ENCODE results near the gene MEI1.
"Not testable (repeated sequence)": the region's sequence is repeated elsewhere in the genome, so short reads cannot be mapped to it uniquely, and the experiment has no call there.

The MEI1 gene

DNA sequence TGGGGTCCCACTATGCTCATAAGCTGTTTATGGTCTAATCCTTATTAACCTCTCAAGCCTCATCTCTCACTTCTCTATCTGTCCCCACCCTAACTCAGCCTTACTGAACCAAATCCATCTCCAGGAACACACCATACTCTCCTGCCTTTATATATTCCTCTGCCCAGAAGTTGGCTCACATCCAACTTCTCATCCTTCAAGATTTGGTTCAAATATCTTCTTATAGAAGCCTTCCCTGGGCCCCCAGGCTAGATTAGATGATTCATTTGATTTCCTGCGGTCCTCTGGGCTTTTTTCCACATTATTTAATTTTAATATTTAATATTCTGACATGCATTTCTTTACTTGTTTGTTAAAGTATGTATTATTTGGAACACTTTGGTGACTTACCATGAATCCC, 23.2 kb downstream of the MEI1 start:
- Histone ChIP-seq H3K36me3 (ENCODE audit: control insufficient read depth, insufficient read depth, low read length) (no peaks in the 10 kb centered on the region), H3K27me3 (ENCODE audit: control insufficient read depth, insufficient read depth, low read length) (no peaks in the 10 kb centered on the region), H3K9me3 (ENCODE audit: control insufficient read depth, insufficient read depth, low read length) (no peaks in the 10 kb centered on the region), H3K4me3 (ENCODE audit: low read depth, low read length) (no peak overlapping the region), H3K4me1 (ENCODE audit: control insufficient read depth, insufficient read depth, low read length) (no peaks in the 10 kb centered on the region), H3K9ac (ENCODE audit: low read depth, low read length) (no peak overlapping the region)

DNA sequence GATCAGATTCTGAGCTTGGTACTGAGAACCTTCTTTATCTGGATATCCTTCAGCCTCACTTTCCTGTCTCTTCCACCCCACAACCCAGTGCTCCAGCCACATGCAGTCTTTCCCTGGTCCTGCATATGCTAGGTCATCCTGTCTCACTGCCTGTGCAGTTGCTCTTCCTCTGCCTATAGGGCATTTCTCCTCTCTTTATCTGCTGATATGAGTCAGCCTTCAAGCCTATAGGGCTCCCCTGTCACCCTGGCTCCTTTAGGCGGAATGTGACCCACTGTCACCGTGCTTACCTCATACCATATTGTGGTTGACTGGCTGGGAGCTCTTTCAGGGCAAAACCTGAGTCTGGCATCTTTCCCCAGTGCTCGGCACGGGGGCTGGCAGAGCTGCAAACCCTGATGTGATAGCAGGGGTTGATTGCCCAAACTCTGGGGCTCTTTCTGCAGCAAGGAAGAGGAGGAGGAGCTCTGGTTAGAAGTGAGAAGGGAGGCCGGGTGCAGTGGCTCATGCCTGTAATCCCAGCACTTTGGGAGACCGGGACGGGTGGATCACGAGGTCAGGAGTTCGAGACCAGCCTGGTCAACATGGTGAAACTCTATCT, 26.3 kb downstream of the MEI1 start:
- H3K36me3 ChIP-seq (ENCODE audit: control insufficient read depth, insufficient read depth, low read length): no peaks in the 10 kb centered on the region
- H3K27me3 ChIP-seq (ENCODE audit: control insufficient read depth, insufficient read depth, low read length): no peaks in the 10 kb centered on the region
- H3K4me1 ChIP-seq (ENCODE audit: control insufficient read depth, insufficient read depth, low read length): no peaks in the 10 kb centered on the region
- no peak overlapping the region for H3K9ac ChIP-seq (ENCODE audit: low read depth, low read length)
- no peak overlapping the region for H3K4me3 ChIP-seq (ENCODE audit: low read depth, low read length)
- H3K9me3 ChIP-seq (ENCODE audit: control insufficient read depth, insufficient read depth, low read length): no peaks in the 10 kb centered on the region

DNA sequence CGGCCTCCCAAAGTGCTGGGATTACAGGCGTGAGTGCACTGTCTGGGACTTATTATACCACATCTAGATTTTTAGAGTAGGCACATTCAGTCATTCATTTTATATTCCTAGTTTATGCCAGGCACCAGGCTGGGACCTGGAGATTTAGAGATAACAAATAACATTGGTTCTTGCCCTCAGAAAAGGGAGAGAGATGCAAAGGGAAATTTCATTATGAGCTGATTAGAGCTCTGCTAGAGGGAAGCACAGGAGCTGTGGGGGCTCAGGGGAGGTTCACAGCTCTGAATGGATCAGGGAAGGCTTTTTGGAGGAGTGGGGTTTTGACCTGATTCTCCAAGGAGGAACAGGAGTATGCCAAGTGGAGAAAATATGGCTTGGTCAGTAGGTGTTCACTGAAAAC, 32.3 kb downstream of the MEI1 start:
- Histone ChIP-seq H3K27me3 (ENCODE audit: control insufficient read depth, insufficient read depth, low read length) (no peaks in the 10 kb centered on the region), H3K36me3 (ENCODE audit: control insufficient read depth, insufficient read depth, low read length) (no peaks in the 10 kb centered on the region), H3K4me3 (ENCODE audit: low read depth, low read length) (no peak overlapping the region), H3K9ac (ENCODE audit: low read depth, low read length) (no peak overlapping the region), H3K9me3 (ENCODE audit: control insufficient read depth, insufficient read depth, low read length) (no peaks in the 10 kb centered on the region), H3K4me1 (ENCODE audit: control insufficient read depth, insufficient read depth, low read length) (no peaks in the 10 kb centered on the region)

DNA sequence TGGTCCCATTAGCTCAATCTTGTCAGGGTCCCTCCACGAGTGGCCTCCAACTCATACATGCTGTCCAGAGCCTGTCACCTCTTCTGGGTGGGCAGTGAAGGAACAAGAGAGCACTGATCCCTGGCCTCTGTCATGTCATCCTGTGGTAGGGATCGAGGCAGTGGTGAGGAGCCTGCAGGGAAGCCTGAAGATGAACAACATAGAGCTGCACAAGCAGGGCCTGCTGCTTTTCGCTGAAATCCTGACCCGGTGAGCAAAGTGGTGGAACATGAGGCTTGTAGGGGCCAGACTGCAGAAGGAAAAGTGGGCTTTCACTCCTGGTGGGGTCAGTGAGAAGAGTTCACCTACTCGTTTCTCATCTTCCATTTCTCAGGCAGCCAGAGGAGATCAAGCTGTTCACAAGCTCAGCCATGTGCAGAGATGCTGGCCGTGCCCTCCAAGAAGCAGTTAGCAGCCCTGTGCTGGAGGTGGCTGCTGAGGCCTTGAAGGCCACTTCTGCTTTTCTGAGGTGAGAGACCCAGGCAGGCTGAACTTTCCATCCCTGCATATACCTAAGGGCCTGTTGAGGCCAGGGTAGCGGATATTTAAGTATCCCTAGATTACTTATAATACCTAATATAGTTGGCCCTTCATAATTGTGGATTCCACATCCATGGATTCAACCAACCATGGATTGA, 32.9 kb downstream of the MEI1 start:
- Histone ChIP-seq H3K27me3 (ENCODE audit: control insufficient read depth, insufficient read depth, low read length) (no peaks in the 10 kb centered on the region), H3K9me3 (ENCODE audit: control insufficient read depth, insufficient read depth, low read length) (no peaks in the 10 kb centered on the region), H3K9ac (ENCODE audit: low read depth, low read length) (no peak overlapping the region), H3K36me3 (ENCODE audit: control insufficient read depth, insufficient read depth, low read length) (no peaks in the 10 kb centered on the region), H3K4me3 (ENCODE audit: low read depth, low read length) (no peak overlapping the region), H3K4me1 (ENCODE audit: control insufficient read depth, insufficient read depth, low read length) (no peaks in the 10 kb centered on the region)

- H3K36me3 ChIP-seq (ENCODE audit: control insufficient read depth, insufficient read depth, low read length); H3K4me1 ChIP-seq (ENCODE audit: control insufficient read depth, insufficient read depth, low read length); H3K9ac ChIP-seq (ENCODE audit: low read depth, low read length); H3K9me3 ChIP-seq (ENCODE audit: control insufficient read depth, insufficient read depth, low read length); H3K4me3 ChIP-seq (ENCODE audit: low read depth, low read length); H3K27me3 ChIP-seq (ENCODE audit: control insufficient read depth, insufficient read depth, low read length): not testable (repeated sequence)
Measured at GRCh38 chr22:41733241-41733640, 33.9 kb downstream of the MEI1 start.

GRCh38 chr22:41739576-41739975, 40.3 kb downstream of the MEI1 start:
- Histone ChIP-seq H3K36me3 (ENCODE audit: control insufficient read depth, insufficient read depth, low read length) (no peaks in the 10 kb centered on the region), H3K9me3 (ENCODE audit: control insufficient read depth, insufficient read depth, low read length) (no peaks in the 10 kb centered on the region), H3K4me3 (ENCODE audit: low read depth, low read length) (no peak overlapping the region), H3K27me3 (ENCODE audit: control insufficient read depth, insufficient read depth, low read length) (no peaks in the 10 kb centered on the region), H3K4me1 (ENCODE audit: control insufficient read depth, insufficient read depth, low read length) (no peaks in the 10 kb centered on the region), H3K9ac (ENCODE audit: low read depth, low read length) (no peak overlapping the region)

- Histone ChIP-seq H3K4me1 (ENCODE audit: control insufficient read depth, insufficient read depth, low read length) (no peaks in the 10 kb centered on the region), H3K9me3 (ENCODE audit: control insufficient read depth, insufficient read depth, low read length) (no peaks in the 10 kb centered on the region), H3K4me3 (ENCODE audit: low read depth, low read length) (no peak overlapping the region), H3K36me3 (ENCODE audit: control insufficient read depth, insufficient read depth, low read length) (no peaks in the 10 kb centered on the region), H3K27me3 (ENCODE audit: control insufficient read depth, insufficient read depth, low read length) (no peaks in the 10 kb centered on the region), H3K9ac (ENCODE audit: low read depth, low read length) (no peak overlapping the region)
Measured at GRCh38 chr22:41742918-41743317, 43.6 kb downstream of the MEI1 start.

DNA sequence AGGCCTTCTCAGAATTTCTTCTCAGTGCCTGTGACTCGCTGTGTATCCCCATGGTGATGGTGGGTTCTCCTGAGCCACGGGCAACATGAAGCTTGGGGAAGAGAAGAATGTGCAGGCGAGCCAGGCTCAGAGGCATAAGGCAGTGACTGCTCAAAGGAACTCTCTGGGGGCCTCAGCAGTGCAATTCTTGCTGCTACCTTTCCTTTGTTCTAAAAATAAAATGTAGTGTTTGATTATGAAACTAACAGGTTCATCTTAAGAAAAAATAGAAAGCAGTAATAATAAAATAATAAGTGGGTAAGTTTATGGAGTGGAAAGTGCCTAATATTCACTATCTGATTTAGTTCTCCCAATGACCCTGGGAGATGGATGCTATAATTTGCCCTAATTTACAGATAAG, 46.7 kb downstream of the MEI1 start:
- Histone ChIP-seq H3K27me3 (ENCODE audit: control insufficient read depth, insufficient read depth, low read length) (no peaks in the 10 kb centered on the region), H3K9ac (ENCODE audit: low read depth, low read length) (no peak overlapping the region), H3K4me1 (ENCODE audit: control insufficient read depth, insufficient read depth, low read length) (peaks cover under 1% of the 10 kb centered on the region), H3K36me3 (ENCODE audit: control insufficient read depth, insufficient read depth, low read length) (no peaks in the 10 kb centered on the region), H3K9me3 (ENCODE audit: control insufficient read depth, insufficient read depth, low read length) (no peaks in the 10 kb centered on the region), H3K4me3 (ENCODE audit: low read depth, low read length) (no peak overlapping the region)

- no peak overlapping the region for H3K4me3 ChIP-seq (ENCODE audit: low read depth, low read length)
- no peaks in the 10 kb centered on the region for H3K9me3 ChIP-seq (ENCODE audit: control insufficient read depth, insufficient read depth, low read length)
- no peak overlapping the region for H3K9ac ChIP-seq (ENCODE audit: low read depth, low read length)
Measured at GRCh38 chr22:41746567-41747400, 47.5 kb downstream of the MEI1 start.

GRCh38 chr22:41752011-41752970, 53.0 kb downstream of the MEI1 start:
- H3K4me1 ChIP-seq (ENCODE audit: control insufficient read depth, insufficient read depth, low read length): peaks cover 8% of the 10 kb centered on the region
- H3K4me3 ChIP-seq (ENCODE audit: low read depth, low read length): no peak overlapping the region
- no peak overlapping the region for H3K9ac ChIP-seq (ENCODE audit: low read depth, low read length)
- no peaks in the 10 kb centered on the region for H3K36me3 ChIP-seq (ENCODE audit: control insufficient read depth, insufficient read depth, low read length)
- no peaks in the 10 kb centered on the region for H3K27me3 ChIP-seq (ENCODE audit: control insufficient read depth, insufficient read depth, low read length)
- no peaks in the 10 kb centered on the region for H3K9me3 ChIP-seq (ENCODE audit: control insufficient read depth, insufficient read depth, low read length)

More at GRCh38 chr22:41746567-41747400, 47.5 kb downstream of the MEI1 start:
- Histone ChIP-seq H3K36me3 (ENCODE audit: control insufficient read depth, insufficient read depth, low read length) (no peaks in the 10 kb centered on the region), H3K4me1 (ENCODE audit: control insufficient read depth, insufficient read depth, low read length) (peaks cover 2% of the 10 kb centered on the region), H3K27me3 (ENCODE audit: control insufficient read depth, insufficient read depth, low read length) (no peaks in the 10 kb centered on the region)

GRCh38 chr22:41753984-41754383, 54.7 kb downstream of the MEI1 start:
- H3K27me3 ChIP-seq (ENCODE audit: control insufficient read depth, insufficient read depth, low read length): no peaks in the 10 kb centered on the region
- H3K4me1 ChIP-seq (ENCODE audit: control insufficient read depth, insufficient read depth, low read length): peaks cover 8% of the 10 kb centered on the region
- H3K9ac ChIP-seq (ENCODE audit: low read depth, low read length): no peak overlapping the region
- no peaks in the 10 kb centered on the region for H3K36me3 ChIP-seq (ENCODE audit: control insufficient read depth, insufficient read depth, low read length)
- H3K4me3 ChIP-seq (ENCODE audit: low read depth, low read length): no peak overlapping the region
- H3K9me3 ChIP-seq (ENCODE audit: control insufficient read depth, insufficient read depth, low read length): no peaks in the 10 kb centered on the region

Data from iPS-15b (cell line).